Measurements from ENCODE around the gene AMZ2.
"Not testable (repeated sequence)": the region's sequence is repeated elsewhere in the genome, so short reads cannot be mapped to it uniquely, and the experiment has no call there.

Gene AMZ2

DNA sequence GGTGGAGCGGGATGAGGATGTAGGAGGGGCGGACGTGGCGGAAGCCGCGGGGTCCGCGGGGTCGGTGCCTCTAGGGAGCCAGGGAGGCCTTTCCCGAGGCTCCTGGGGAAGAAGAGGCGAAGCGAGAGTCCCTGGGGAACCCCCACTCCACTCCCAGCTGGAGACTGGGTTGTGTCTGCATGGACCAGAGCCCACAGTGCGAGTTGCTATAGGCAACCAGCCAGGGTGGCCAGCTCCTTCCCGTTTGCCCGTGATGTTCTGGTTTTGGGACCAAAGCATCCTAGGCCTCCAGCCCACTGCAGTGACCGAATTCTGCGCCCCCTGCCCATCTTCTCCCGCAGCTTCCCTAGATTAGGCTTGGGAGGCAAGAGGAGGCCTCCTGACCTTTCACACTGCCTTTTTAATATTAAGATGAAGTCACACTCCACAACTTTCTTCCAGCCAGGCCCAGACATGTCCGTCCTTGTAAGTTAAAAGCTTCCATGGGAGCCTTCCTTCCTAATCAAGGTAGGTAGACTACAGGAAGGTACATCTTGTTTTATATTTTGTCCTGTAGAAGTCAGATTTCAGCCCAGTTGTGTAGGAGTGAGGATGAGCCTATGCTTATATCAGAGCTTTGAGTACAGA is 469 bp downstream of the AMZ2 start:
- TF ChIP-seq EZH2 (IDR thresholded peaks at IDR 0.05; ENCODE audit: borderline replicate concordance, low read length), result no peak
- TF ChIP-seq, protein P1, sequence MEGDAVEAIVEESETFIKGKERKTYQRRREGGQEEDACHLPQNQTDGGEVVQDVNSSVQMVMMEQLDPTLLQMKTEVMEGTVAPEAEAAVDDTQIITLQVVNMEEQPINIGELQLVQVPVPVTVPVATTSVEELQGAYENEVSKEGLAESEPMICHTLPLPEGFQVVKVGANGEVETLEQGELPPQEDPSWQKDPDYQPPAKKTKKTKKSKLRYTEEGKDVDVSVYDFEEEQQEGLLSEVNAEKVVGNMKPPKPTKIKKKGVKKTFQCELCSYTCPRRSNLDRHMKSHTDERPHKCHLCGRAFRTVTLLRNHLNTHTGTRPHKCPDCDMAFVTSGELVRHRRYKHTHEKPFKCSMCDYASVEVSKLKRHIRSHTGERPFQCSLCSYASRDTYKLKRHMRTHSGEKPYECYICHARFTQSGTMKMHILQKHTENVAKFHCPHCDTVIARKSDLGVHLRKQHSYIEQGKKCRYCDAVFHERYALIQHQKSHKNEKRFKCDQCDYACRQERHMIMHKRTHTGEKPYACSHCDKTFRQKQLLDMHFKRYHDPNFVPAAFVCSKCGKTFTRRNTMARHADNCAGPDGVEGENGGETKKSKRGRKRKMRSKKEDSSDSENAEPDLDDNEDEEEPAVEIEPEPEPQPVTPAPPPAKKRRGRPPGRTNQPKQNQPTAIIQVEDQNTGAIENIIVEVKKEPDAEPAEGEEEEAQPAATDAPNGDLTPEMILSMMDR (IDR thresholded peaks at IDR 0.05; ENCODE audit: low read length), result no peak
- Histone ChIP-seq H4K20me1 (ENCODE audit: insufficient read depth, low read length) (no peaks in the 10 kb centered on the region), H3K9ac (ENCODE audit: low read length) (peak overlapping the region; percentile 88), H3K79me2 (ENCODE audit: insufficient read depth, low read length) (no peaks in the 10 kb centered on the region), H3K27ac (ENCODE audit: low read depth, low read length, poor library complexity, severe bottlenecking) (peak overlapping the region; percentile 88), H3K27me3 (ENCODE audit: insufficient read depth, low read length) (no peaks in the 10 kb centered on the region), H3F3A (ENCODE audit: insufficient read depth, low read length) (peaks cover 5% of the 10 kb centered on the region; the same call in 1 of the 2 replicates), H3K4me2 (ENCODE audit: low read length) (peak overlapping the region; percentile 95), H3K4me1 (ENCODE audit: insufficient read depth, low read length, severe bottlenecking) (peaks cover 61% of the 10 kb centered on the region), H3K4me3 (ENCODE audit: low read depth, low read length, poor library complexity, severe bottlenecking) (peak overlapping the region; percentile 89), H3K36me3 (ENCODE audit: insufficient read depth, low read length) (peaks cover 32% of the 10 kb centered on the region), H2AFZ (ENCODE audit: low read length) (no peak overlapping the region), H3K9me3 (ENCODE audit: low read length) (no peaks in the 10 kb centered on the region), H3K9me2 (ENCODE audit: low read depth, low read length) (no peaks in the 10 kb centered on the region)

DNA sequence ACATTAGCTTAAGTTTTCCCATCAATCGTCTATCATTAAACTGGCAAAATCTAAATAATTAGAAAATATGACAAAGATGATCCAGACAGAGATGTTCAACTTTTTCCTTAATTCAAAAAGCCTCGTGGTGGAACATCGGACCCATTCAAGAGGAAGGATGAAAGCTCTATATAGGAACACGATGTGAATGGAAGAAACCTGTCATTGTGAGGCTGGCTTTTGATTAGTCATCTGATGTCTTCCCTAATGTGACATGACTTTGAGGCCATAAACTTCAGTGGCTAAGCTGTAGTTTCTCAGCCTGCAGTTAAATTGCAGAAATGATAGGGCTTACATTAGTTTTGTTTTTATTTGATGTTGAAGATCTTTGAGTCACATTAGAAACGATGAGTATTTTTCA is 1.0 kb downstream of the AMZ2 start:
- no peaks in the 10 kb centered on the region for H4K20me1 ChIP-seq (ENCODE audit: insufficient read depth, low read length)
- H3K4me2 ChIP-seq (ENCODE audit: low read length), result peak overlapping the region; percentile 95
- H3K27ac ChIP-seq (ENCODE audit: low read depth, low read length, poor library complexity, severe bottlenecking), result peak overlapping the region; percentile 88
- peaks cover 36% of the 10 kb centered on the region for H3K36me3 ChIP-seq (ENCODE audit: insufficient read depth, low read length)
- TF ChIP-seq, protein P1 (IDR thresholded peaks at IDR 0.05; ENCODE audit: low read length), result no peak
- no peak for TF ChIP-seq EZH2 (IDR thresholded peaks at IDR 0.05; ENCODE audit: borderline replicate concordance, low read length)
- no peaks in the 10 kb centered on the region for H3K79me2 ChIP-seq (ENCODE audit: insufficient read depth, low read length)
- H3K27me3 ChIP-seq (ENCODE audit: insufficient read depth, low read length), result no peaks in the 10 kb centered on the region
- peaks cover 5% of the 10 kb centered on the region; the same call in 1 of the 2 replicates for H3F3A ChIP-seq (ENCODE audit: insufficient read depth, low read length)
- peak overlapping the region; percentile 89 for H3K4me3 ChIP-seq (ENCODE audit: low read depth, low read length, poor library complexity, severe bottlenecking)
- H3K4me1 ChIP-seq (ENCODE audit: insufficient read depth, low read length, severe bottlenecking), result peaks cover 66% of the 10 kb centered on the region
- no peak overlapping the region for H2AFZ ChIP-seq (ENCODE audit: low read length)
- peak overlapping the region; percentile 88 for H3K9ac ChIP-seq (ENCODE audit: low read length)
- no peaks in the 10 kb centered on the region for H3K9me3 ChIP-seq (ENCODE audit: low read length)
- no peaks in the 10 kb centered on the region for H3K9me2 ChIP-seq (ENCODE audit: low read depth, low read length)

DNA sequence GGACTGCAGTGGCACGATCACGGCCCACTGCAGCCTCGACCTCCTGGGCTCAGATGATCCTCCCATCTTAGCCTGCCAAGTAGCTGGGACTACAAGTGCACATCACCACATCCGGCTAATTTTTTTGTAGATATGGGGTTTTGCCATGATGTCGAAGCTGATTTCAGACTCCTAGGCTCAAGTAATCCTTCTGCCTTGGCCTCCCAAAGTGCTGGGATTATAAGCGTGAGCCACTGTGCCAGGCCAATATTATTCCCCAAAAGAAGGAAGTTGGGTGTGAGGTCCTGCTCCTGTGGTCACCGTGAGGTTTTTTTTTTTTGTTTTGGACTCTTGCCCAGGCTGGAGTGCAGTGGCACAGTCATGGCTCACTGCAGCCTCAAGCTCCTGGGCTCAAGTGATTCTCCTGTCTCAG is 1.5 kb downstream of the AMZ2 start:
- H3K27ac ChIP-seq (ENCODE audit: low read depth, low read length, poor library complexity, severe bottlenecking), result peak overlapping the region; percentile 88
- peaks cover 5% of the 10 kb centered on the region; the same call in 1 of the 2 replicates for H3F3A ChIP-seq (ENCODE audit: insufficient read depth, low read length)
- H3K4me3 ChIP-seq (ENCODE audit: low read depth, low read length, poor library complexity, severe bottlenecking), result peak overlapping the region; percentile 89
- no peaks in the 10 kb centered on the region for H3K9me2 ChIP-seq (ENCODE audit: low read depth, low read length)
- H3K27me3 ChIP-seq (ENCODE audit: insufficient read depth, low read length), result no peaks in the 10 kb centered on the region
- TF ChIP-seq, protein P1 (IDR thresholded peaks at IDR 0.05; ENCODE audit: low read length), result no peak
- TF ChIP-seq EZH2 (IDR thresholded peaks at IDR 0.05; ENCODE audit: borderline replicate concordance, low read length), result no peak
- H3K9me3 ChIP-seq (ENCODE audit: low read length), result no peaks in the 10 kb centered on the region
- peaks cover 70% of the 10 kb centered on the region for H3K4me1 ChIP-seq (ENCODE audit: insufficient read depth, low read length, severe bottlenecking)
- no peaks in the 10 kb centered on the region for H3K79me2 ChIP-seq (ENCODE audit: insufficient read depth, low read length)
- H4K20me1 ChIP-seq (ENCODE audit: insufficient read depth, low read length), result no peaks in the 10 kb centered on the region
- peaks cover 40% of the 10 kb centered on the region for H3K36me3 ChIP-seq (ENCODE audit: insufficient read depth, low read length)
- no peak overlapping the region for H2AFZ ChIP-seq (ENCODE audit: low read length)
- peak overlapping the region; percentile 88 for H3K9ac ChIP-seq (ENCODE audit: low read length)
- H3K4me2 ChIP-seq (ENCODE audit: low read length), result peak overlapping the region; percentile 95

DNA sequence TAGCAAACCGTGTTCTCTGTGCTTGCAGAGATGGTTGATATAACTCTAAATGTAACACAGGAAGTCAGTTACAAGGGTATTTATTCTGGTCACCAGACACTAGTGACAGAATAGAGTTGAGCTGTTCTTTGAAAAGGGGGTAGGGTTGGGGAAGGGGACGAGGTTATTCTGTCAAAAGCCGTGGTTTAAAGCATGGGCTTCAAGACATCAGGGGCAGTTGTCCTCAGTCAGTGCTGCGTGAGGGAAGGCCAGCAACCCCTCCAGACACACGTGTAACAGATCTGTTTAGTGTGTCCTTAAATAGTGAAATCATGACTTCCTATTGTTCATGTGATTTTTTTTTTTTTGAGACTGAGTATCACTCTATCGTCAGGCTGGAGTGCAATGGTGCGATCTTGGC is 5.6 kb downstream of the AMZ2 start:
- H2AFZ ChIP-seq (ENCODE audit: low read length); H3F3A ChIP-seq (ENCODE audit: insufficient read depth, low read length); H4K20me1 ChIP-seq (ENCODE audit: insufficient read depth, low read length); H3K9me3 ChIP-seq (ENCODE audit: low read length); H3K27me3 ChIP-seq (ENCODE audit: insufficient read depth, low read length); H3K79me2 ChIP-seq (ENCODE audit: insufficient read depth, low read length); H3K9me2 ChIP-seq (ENCODE audit: low read depth, low read length): not testable (repeated sequence)
- peak overlapping the region; percentile 54 for H3K9ac ChIP-seq (ENCODE audit: low read length)
- H3K4me1 ChIP-seq (ENCODE audit: insufficient read depth, low read length, severe bottlenecking), result peaks cover 70% of the 10 kb centered on the region
- peak overlapping the region; percentile 86 for H3K27ac ChIP-seq (ENCODE audit: low read depth, low read length, poor library complexity, severe bottlenecking)
- H3K36me3 ChIP-seq (ENCODE audit: insufficient read depth, low read length), result peaks cover 76% of the 10 kb centered on the region
- H3K4me2 ChIP-seq (ENCODE audit: low read length), result peak overlapping the region; percentile 34; the same call in 1 of the 2 replicates
- H3K4me3 ChIP-seq (ENCODE audit: low read depth, low read length, poor library complexity, severe bottlenecking), result peak overlapping the region; percentile 2

All from OCI-LY1 (cell line).